H9 (cell line): ENCODE measurements around the gene PCNX2. TPM values are rescaled to one million over a fixed set of nuclear protein-coding genes. Genes with fewer than 3 reads are reported as not detected.
A peak's percentile ranks its signal among the peaks of the same experiment; 100 is the strongest.

Experiments used
- DNase-seq: peaks from one replicate; pipeline ENCODE4 v3.0.0-alpha.2; 2017
- H2AFZ ChIP-seq: one replicate; pipeline ENCODE4 v1.6.1; 2013; ENCODE audit warnings: mild to moderate bottlenecking, low read length, control low read depth, moderate library complexity
- H2AK5ac ChIP-seq: 2 replicates; pipeline ENCODE4 v1.6.1; 2013; ENCODE audit warnings: low read length, control low read depth, mixed read lengths; ENCODE audit not compliant: insufficient read length
- H2BK120ac ChIP-seq: one replicate; pipeline ENCODE4 v1.6.1; 2013; ENCODE audit warnings: low read depth, mild to moderate bottlenecking, low read length, control low read depth, inconsistent platforms; ENCODE audit not compliant: poor library complexity, severe bottlenecking
- H2BK12ac ChIP-seq: 2 replicates; pipeline ENCODE4 v1.6.1; 2013; ENCODE audit warnings: low read length, control low read depth, mixed read lengths, low read depth; ENCODE audit not compliant: insufficient read length
- H2BK15ac ChIP-seq: 2 replicates; pipeline ENCODE4 v1.6.1; 2013; ENCODE audit warnings: low read depth, low read length, control low read depth
- H2BK20ac ChIP-seq: one replicate; pipeline ENCODE4 v1.6.1; 2013; ENCODE audit warnings: low read depth, mild to moderate bottlenecking, low read length, control low read depth, inconsistent platforms; ENCODE audit not compliant: poor library complexity, severe bottlenecking
- H2BK5ac ChIP-seq: 2 replicates; pipeline ENCODE4 v1.6.1; 2013; ENCODE audit warnings: low read length, control low read depth, mixed read lengths; ENCODE audit not compliant: insufficient read length
- H3K14ac ChIP-seq: 2 replicates; pipeline ENCODE4 v1.6.1; 2013; ENCODE audit warnings: low read length, control low read depth; ENCODE audit not compliant: insufficient read depth
- H3K18ac ChIP-seq: 2 replicates; pipeline ENCODE4 v1.6.1; 2013; ENCODE audit warnings: low read depth, mild to moderate bottlenecking, mixed read lengths, low read length, control low read depth; ENCODE audit not compliant: insufficient read length
- H3K23ac ChIP-seq: 2 replicates; pipeline ENCODE4 v1.6.1; 2013; ENCODE audit warnings: low read length, control low read depth, mixed read lengths, low read depth; ENCODE audit not compliant: insufficient read length
- H3K23me2 ChIP-seq: 2 replicates; pipeline ENCODE4 v1.6.1; 2013; ENCODE audit warnings: low read depth, mild to moderate bottlenecking, mixed read lengths, low read length, control low read depth; ENCODE audit not compliant: insufficient read length, poor library complexity, severe bottlenecking
- H3K27ac ChIP-seq: 2 replicates; pipeline ENCODE4 v1.5.1; 2013; ENCODE audit warnings: low read length, control low read depth, mixed read lengths, low read depth; ENCODE audit not compliant: insufficient read length
- H3K27me3 ChIP-seq: 2 replicates; pipeline ENCODE4 v1.6.1; 2013; ENCODE audit warnings: low read length, control low read depth, inconsistent platforms; ENCODE audit not compliant: insufficient read depth
- H3K4ac ChIP-seq: 2 replicates; pipeline ENCODE4 v1.6.1; 2013; ENCODE audit warnings: low read depth, mild to moderate bottlenecking, control low read depth, inconsistent platforms, low read length, moderate library complexity
- H3K4me1 ChIP-seq: 2 replicates; pipeline ENCODE4 v1.6.1; 2013; ENCODE audit warnings: low read length, control low read depth, inconsistent platforms; ENCODE audit not compliant: insufficient read depth
- H3K4me2 ChIP-seq: 2 replicates; pipeline ENCODE4 v1.6.1; 2013; ENCODE audit warnings: low read length, control low read depth, mixed read lengths; ENCODE audit not compliant: insufficient read length, insufficient read depth
- H3K56ac ChIP-seq: 2 replicates; pipeline ENCODE4 v1.6.1; 2013; ENCODE audit warnings: low read depth, mild to moderate bottlenecking, mixed read lengths, low read length, control low read depth; ENCODE audit not compliant: insufficient read length
- H3K79me1 ChIP-seq: 2 replicates; pipeline ENCODE4 v1.6.1; 2013; ENCODE audit warnings: low read depth, mild to moderate bottlenecking, moderate library complexity, low read length, control low read depth, inconsistent platforms; ENCODE audit not compliant: insufficient read depth, poor library complexity, severe bottlenecking
- H3K79me2 ChIP-seq: 2 replicates; pipeline ENCODE4 v1.6.1; 2013; ENCODE audit warnings: low read length, control low read depth, inconsistent platforms; ENCODE audit not compliant: insufficient read depth
- H3K9ac ChIP-seq: 2 replicates; pipeline ENCODE4 v1.6.1; 2013; ENCODE audit warnings: low read length, control low read depth, mixed read lengths; ENCODE audit not compliant: insufficient read length; ENCODE audit errors: extremely low read depth
- H3K9me3 ChIP-seq: one replicate; pipeline ENCODE4 v1.6.1; 2013; ENCODE audit warnings: low read depth, low read length, inconsistent platforms; ENCODE audit not compliant: control insufficient read depth
- H3T11ph ChIP-seq: one replicate; pipeline ENCODE4 v1.6.1; 2013; ENCODE audit warnings: mild to moderate bottlenecking, low read length, control low read depth, inconsistent platforms
- H4K20me1 ChIP-seq: one replicate; pipeline ENCODE4 v1.6.1; 2013; ENCODE audit not compliant: control insufficient read depth, insufficient read length, insufficient read depth
- H4K5ac ChIP-seq: 2 replicates; pipeline ENCODE4 v1.6.1; 2013; ENCODE audit warnings: low read depth, mild to moderate bottlenecking, mixed read lengths, low read length, control low read depth; ENCODE audit not compliant: insufficient read length
- H4K8ac ChIP-seq: replicated peaks from 2 replicates; pipeline ENCODE4 v1.6.1; 2013; ENCODE audit warnings: low read length, control low read depth, mixed read lengths, low read depth; ENCODE audit not compliant: insufficient read length
- H4K91ac ChIP-seq: 2 replicates; pipeline ENCODE4 v1.6.1; 2013; ENCODE audit warnings: low read depth, mild to moderate bottlenecking, moderate library complexity, mixed read lengths, low read length, control low read depth; ENCODE audit not compliant: insufficient read length
- H3K27ac Mint-ChIP-seq, 3 experiments: 2 replicates in 2 of 3; 3 replicates in 1 of 3; pipeline ENCODE4 v1.8.0; 2020 to 2021; ENCODE audit warnings: mixed read lengths in 3 of 3, mild to moderate bottlenecking in 1 of 3, moderate library complexity in 1 of 3
- H3K27me3 Mint-ChIP-seq: 2 replicates; pipeline ENCODE4 v1.8.0; 2021; ENCODE audit warnings: low read depth, mild to moderate bottlenecking, moderate library complexity, mixed read lengths
- H3K36me3 Mint-ChIP-seq, 3 experiments: 2 replicates in 2 of 3; 3 replicates in 1 of 3; pipeline ENCODE4 v1.8.0; 2020 to 2021; ENCODE audit warnings: low read depth in 3 of 3, mixed read lengths in 3 of 3; ENCODE audit not compliant: insufficient read depth in 1 of 3
- H3K4me1 Mint-ChIP-seq, 2 experiments: 2 replicates each; pipeline ENCODE4 v1.8.0; 2020; ENCODE audit warnings: mixed read lengths in 2 of 2
- H3K4me3 Mint-ChIP-seq, 2 experiments: 2 replicates in 1 of 2; 3 replicates in 1 of 2; pipeline ENCODE4 v1.8.0; 2020 to 2021; ENCODE audit warnings: mild to moderate bottlenecking in 2 of 2, mixed read lengths in 2 of 2, moderate library complexity in 1 of 2
- H3K9me3 Mint-ChIP-seq, 2 experiments: 2 replicates in 1 of 2; 3 replicates in 1 of 2; pipeline ENCODE4 v1.8.0; 2020; ENCODE audit warnings: mild to moderate bottlenecking in 2 of 2, mixed read lengths in 2 of 2, moderate library complexity in 1 of 2
- WGBS: extraction: QIAGEN DNeasy Blood & Tissue Kit; methylation state at CpG from one replicate; pipeline ENCODE4 v1.1.7; 2013; ENCODE audit warnings: missing lambda C conversion rate, low lambda C conversion rate, mixed read lengths; ENCODE audit not compliant: insufficient read length; ENCODE audit errors: extremely low coverage; 5-methylcytosine and 5-hydroxymethylcytosine counted together
- total RNA-seq: library from RNA; stranded (reverse); gene quantifications from 2 replicates; pipeline ENCODE4 v1.2.1, GENCODE V29; 2021
- TF ChIP-seq, protein P1 (sequence below): fragments of 200-600 bp; sonication (generic); conservative IDR thresholded peaks from 3 replicates; pipeline ENCODE4 v1.8.0; 2021; ENCODE audit warnings: antibody characterized with exemption, mild to moderate bottlenecking

Gene PCNX2
- total RNA-seq, 1 experiment from 2014 or later = 45.1 TPM

DNA sequence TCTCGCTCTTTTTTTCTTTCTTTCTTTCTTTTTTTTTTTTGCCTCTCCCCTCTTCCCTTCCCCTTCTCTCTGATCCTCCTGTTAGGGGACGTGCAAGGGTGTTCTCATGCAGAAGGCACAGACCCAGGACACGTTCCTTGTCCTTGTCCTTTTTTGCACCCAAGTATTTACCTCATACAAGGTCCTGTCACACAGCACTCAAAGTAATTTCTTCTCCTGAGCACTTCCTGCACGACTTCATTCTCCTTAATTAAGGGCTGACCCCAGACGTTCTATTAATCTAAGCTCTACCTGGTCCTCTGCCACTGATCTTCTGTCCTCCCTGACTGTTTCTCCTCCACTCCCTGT, 424 bp upstream of the PCNX2 start:
- H3K4me2 ChIP-seq = peak overlapping the region; percentile 79
- no peak overlapping the region for H4K91ac ChIP-seq
- TF ChIP-seq, protein P1, sequence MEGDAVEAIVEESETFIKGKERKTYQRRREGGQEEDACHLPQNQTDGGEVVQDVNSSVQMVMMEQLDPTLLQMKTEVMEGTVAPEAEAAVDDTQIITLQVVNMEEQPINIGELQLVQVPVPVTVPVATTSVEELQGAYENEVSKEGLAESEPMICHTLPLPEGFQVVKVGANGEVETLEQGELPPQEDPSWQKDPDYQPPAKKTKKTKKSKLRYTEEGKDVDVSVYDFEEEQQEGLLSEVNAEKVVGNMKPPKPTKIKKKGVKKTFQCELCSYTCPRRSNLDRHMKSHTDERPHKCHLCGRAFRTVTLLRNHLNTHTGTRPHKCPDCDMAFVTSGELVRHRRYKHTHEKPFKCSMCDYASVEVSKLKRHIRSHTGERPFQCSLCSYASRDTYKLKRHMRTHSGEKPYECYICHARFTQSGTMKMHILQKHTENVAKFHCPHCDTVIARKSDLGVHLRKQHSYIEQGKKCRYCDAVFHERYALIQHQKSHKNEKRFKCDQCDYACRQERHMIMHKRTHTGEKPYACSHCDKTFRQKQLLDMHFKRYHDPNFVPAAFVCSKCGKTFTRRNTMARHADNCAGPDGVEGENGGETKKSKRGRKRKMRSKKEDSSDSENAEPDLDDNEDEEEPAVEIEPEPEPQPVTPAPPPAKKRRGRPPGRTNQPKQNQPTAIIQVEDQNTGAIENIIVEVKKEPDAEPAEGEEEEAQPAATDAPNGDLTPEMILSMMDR = no peak
- no peaks in the 10 kb centered on the region for H4K20me1 ChIP-seq
- peak overlapping the region; percentile 84 for H2AFZ ChIP-seq
- Mint-ChIP-seq H3K27ac (peak overlapping the region in 2 of 3 experiments; percentile 28 to 40; a peak in 3 of 7 replicates), H3K9me3 (peaks cover under 1% of the 10 kb centered on the region in 2 experiments; a peak in 1 of 5 replicates), H3K36me3 (peaks cover 0 to 13% (median 3%) of the 10 kb centered on the region in 3 experiments; a peak in 3 of 7 replicates), H3K4me1 (peaks cover 39 to 41% of the 10 kb centered on the region in 2 experiments), H3K4me3 (peak overlapping the region; percentile 89 to 93), H3K27me3 (no peaks in the 10 kb centered on the region)
- no peak overlapping the region for H3K56ac ChIP-seq
- no peaks in the 10 kb centered on the region for H3K27me3 ChIP-seq
- DNase-seq = no peak
- H2BK5ac ChIP-seq = no peak overlapping the region
- H3K79me2 ChIP-seq = peaks cover 16% of the 10 kb centered on the region; the same call in 1 of the 2 replicates
- H3K14ac ChIP-seq = no peak overlapping the region
- H3K79me1 ChIP-seq = no peaks in the 10 kb centered on the region
- H2BK120ac ChIP-seq = no peak overlapping the region
- no peak overlapping the region for H2BK20ac ChIP-seq
- no peak overlapping the region for H3K4ac ChIP-seq
- peaks cover 4% of the 10 kb centered on the region; the same call in 1 of the 2 replicates for H3K4me1 ChIP-seq
- H3K23me2 ChIP-seq = peaks cover 6% of the 10 kb centered on the region
- no peaks in the 10 kb centered on the region for H3K9me3 ChIP-seq
- no peak overlapping the region for H3K18ac ChIP-seq
- no peak overlapping the region for H2AK5ac ChIP-seq
- H3T11ph ChIP-seq = no peak overlapping the region
- no peak overlapping the region for H2BK12ac ChIP-seq
- H4K5ac ChIP-seq = no peak overlapping the region
- no peak overlapping the region for H3K23ac ChIP-seq
- no peak overlapping the region for H2BK15ac ChIP-seq
- H3K9ac ChIP-seq = peak overlapping the region; percentile 28
- no CpG with 5 or more reads among the region's 5 CpGs for whole genome bisulfite sequencing
- no peak overlapping the region for H4K8ac ChIP-seq
- no peak overlapping the region for H3K27ac ChIP-seq
